PC-3 (cell line): ENCODE data around the gene USP48.

Experiments
- CTCF ChIP-seq: fragments of 300-600 bp; sonication (generic); conservative IDR thresholded peaks from 2 replicates; pipeline ENCODE4 v1.5.1; 2017; ENCODE audit warnings: antibody characterized with exemption, low read depth, mild to moderate bottlenecking, low read length
- EZH2 ChIP-seq: fragments of 300-600 bp; sonication (generic); IDR thresholded peaks from one replicate; pipeline ENCODE4 v1.6.1; 2017; ENCODE audit warnings: antibody characterized with exemption, mild to moderate bottlenecking, low read length; ENCODE audit not compliant: unreplicated experiment

- TF ChIP-seq EZH2: no peak
- no peak for TF ChIP-seq CTCF
These were observed 31.7 kb downstream of the USP48 start for GRCh38 chr1:21751281-21751680.
